SIG-M5 treated with dmso at 0.1 percent for 504 hours (cell line): ENCODE measurements around the gene NDUFS7.

Experiments used
- DNase-seq: peaks from one replicate; lab custom pipeline; 2025; ENCODE audit not compliant: unreplicated experiment; lab: John Stamatoyannopoulos, UW

Gene NDUFS7

GRCh38 chr19:1383312-1384084 lies at the start of gene NDUFS7:
Gene NDUFS7, plus strand, starts transcription at chr19:1383907. Its CDS starts 20 bp downstream, at chr19:1383927.
- peak; percentile 83 for DNase-seq

DNA sequence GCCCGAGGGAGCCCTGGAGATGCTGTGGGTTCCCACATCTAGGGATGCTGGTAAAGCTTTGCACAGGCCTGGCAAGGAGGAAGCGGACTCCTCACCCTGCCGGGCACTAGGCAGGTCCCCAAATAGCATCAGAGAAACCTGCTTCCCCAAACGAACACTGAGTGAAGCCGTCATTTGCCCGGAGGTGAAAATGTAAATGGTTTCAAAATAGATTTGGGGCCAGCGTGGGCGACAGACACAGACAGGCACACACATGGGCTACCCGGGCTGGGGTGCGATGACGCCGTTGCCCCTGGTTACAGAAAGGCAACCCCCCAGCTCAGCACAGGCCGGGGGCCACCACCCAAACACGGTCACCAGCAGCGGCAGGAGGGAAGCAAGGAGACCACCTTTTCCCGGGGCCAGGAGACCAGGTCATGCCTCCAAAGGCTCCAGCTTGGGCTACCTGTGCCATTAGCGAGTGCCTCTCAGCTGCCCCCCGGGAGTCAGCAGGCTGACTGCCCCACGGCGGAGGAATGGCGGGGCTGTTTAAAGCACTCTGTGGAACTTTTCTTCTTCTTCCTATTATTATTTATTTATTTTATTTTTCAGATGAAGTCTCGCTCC lies 47.5 kb upstream of the NDUFS7 start:
- DNase-seq: no peak

DNA sequence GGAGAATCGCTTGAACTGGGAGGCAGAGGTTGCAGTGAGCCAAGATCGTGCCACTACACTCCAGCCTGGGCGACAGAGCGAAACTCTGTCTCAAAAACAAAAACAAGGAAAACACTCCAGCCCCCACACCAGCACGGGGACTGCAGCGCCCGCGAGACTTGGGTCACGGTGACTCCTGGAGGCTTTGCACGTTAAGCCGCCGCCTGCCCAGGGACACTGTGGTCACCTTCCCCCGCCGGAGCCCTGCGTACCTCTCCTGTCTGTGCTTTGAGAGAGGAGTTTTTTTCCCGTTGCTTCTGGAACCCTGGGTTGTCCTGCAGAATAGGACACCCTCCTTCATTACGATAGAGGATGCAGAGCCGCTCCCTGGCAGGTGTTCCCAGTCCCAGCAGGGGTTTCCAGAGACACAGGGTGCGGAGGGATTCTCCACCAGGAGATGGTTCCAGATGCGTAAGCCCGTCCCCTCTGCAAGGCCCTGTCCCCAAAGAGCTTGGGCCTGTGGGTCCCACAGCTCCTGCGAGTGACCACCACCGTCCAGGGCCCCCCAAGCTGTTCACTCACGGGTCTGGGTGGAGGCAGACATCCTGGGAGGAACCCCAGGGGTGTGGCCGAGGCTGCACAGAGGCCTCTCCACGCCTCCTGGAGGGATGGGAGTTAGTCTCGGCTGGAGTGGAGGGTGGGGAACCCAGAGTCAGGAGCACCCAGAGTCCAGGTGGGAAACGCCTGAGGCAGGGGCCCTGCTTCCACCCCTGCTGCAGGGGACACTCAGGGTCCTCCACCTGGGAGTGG lies 42.8 kb upstream of the NDUFS7 start:
- DNase-seq: no peak

DNA sequence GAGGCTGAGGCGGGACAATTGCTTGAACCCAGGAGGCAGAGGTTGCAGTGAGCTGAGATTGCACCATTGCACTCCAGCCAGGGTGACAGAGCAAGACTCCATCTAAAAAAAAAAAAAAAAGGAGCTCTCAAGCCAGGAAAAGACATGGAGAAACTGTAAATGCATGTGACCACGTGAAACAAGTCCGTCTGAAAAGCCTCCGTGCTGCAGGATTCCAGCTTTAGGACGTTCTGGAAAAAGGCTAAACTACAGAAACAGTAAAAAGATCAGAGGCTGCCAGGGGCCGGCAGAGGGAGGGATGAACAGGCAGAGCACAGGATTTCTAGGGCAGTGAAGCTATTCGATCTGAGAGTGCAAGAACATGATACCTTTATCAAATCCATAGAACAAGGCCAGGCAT lies 40.7 kb upstream of the NDUFS7 start:
- no peak for DNase-seq

GRCh38 chr19:1349211-1349610 lies 34.5 kb upstream of the NDUFS7 start:
- no peak for DNase-seq

DNA sequence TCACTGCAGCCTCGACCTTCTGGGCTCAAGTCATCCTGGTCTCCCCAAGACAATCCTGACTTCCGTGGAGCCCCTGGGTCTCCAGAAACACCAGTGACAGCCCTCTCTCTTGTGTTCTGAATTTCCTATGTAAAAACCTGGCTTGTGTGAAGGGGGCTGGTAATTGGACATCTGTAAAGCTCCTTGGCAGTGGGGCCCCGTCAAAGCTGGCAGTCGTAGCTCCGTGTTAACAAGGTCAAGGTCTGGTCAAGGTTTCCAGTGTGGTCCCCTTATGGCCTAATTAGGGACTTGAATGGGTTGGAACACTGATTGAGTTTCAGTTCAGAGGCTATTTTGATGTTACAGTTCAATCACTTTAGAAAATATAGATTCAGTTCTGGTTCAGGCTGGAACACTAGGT lies 32.8 kb upstream of the NDUFS7 start:
- DNase-seq: no peak

DNA sequence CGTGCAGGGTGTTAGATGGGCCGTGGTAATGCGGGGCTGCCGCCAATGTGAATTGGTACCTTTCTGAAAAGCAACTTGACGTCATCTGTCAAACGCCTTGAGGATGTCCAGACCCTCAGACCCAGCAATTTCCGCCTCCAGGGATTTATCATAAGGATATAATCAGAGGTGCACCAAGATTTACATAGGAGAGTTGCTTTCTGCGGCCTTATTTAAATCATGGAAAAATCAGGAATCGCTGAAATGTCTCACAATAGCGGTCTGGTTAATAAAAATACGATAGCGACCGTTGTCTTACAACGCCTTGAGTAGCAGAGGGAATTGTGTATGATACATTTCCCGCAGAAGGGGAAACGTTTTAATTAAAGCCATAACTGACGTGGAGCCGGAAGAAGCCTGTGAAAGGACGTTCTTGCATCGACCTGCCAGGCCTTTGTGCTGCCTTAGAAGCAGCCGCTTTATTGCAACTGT lies 32.3 kb upstream of the NDUFS7 start:
- no peak for DNase-seq

- DNase-seq: no peak
These were observed 30.6 kb upstream of the NDUFS7 start for GRCh38 chr19:1353144-1353543.

GRCh38 chr19:1354970-1355567 lies 28.6 kb upstream of the NDUFS7 start:
- no peak for DNase-seq

DNA sequence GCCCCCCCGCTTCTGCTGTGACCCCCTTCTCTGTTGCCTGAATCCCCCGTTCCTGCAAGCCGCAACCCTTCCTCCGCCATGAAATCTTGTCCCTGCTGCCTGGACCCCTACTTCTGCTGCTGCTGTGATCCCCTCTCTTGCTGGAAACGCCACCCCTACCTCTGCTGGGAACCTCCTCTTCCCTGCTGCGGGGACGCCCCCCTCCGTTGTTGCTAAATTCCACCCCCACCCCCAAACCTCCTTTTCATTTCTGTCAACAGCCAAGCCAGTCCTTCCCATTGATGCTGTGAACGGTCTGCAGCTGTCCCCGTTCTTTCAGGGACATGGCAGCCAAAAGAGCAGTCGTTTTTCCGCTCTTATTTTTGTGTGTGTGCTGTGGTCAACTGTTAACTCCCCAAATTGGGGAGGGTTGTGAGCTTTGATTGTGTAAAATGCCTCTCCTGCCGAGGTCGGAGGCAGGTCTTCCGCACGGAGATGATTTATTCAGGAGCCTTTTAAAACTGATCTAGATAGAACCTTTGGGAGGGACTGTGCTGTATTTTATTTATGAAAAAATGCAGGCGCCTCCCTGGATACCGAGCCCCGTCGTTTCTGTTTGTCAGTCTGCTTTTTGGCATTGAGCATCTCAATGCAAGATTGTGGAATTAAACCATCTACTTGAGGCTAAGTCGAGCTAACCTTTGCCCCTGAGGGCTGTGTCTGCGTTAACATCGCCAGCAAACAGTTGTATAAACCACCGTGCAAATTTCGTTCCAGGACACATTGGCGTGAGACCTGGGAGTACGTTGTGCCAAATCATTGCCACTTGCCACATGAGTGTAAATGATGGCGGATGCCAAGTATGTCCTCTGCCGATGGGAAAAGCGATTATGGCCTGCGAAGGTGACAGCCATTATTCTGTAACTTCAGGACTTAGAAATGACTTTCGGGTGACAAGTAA lies 27.9 kb upstream of the NDUFS7 start:
- DNase-seq: peak; percentile 42

DNA sequence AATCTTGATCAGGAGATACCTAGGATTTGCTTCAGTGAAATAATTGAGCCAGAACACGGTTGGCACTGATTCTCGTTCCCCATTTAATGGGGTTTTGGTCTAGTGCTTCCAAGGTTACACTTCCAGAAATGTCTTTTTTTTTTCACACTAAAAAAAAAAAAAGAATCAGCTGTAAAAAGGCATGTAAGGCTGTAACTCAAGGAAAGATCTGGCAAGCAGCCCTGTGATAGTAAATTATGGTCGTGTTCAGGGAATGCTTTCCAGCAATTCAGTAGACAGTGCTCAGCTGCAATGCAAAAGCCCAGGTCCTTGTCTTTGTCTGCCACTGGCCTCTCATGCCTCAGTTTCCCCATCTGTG lies 27.2 kb upstream of the NDUFS7 start:
- no peak for DNase-seq

DNA sequence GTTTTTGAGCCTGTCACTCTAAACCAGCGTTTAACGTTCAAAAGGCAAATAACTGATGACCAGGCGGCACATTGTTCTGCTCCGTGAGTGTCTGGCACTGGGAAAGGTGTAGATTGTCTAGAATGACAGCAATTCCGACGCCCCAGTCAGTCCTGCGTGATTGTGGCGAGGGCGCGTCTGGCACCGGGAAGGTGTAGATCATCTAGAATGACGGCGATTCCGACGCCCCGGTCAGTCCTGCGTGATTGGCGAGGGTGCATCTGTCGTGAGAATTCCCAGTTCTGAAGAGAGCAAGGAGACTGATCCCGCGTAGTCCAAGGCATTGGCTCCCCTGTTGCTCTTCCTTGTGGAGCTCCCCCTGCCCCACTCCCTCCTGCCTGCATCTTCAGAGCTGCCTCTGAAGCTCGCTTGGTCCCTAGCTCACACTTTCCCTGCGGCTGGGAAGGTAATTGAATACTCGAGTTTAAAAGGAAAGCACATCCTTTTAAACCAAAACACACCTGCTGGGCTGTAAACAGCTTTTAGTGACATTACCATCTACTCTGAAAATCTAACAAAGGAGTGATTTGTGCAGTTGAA lies 26.1 kb upstream of the NDUFS7 start:
- no peak for DNase-seq

DNA sequence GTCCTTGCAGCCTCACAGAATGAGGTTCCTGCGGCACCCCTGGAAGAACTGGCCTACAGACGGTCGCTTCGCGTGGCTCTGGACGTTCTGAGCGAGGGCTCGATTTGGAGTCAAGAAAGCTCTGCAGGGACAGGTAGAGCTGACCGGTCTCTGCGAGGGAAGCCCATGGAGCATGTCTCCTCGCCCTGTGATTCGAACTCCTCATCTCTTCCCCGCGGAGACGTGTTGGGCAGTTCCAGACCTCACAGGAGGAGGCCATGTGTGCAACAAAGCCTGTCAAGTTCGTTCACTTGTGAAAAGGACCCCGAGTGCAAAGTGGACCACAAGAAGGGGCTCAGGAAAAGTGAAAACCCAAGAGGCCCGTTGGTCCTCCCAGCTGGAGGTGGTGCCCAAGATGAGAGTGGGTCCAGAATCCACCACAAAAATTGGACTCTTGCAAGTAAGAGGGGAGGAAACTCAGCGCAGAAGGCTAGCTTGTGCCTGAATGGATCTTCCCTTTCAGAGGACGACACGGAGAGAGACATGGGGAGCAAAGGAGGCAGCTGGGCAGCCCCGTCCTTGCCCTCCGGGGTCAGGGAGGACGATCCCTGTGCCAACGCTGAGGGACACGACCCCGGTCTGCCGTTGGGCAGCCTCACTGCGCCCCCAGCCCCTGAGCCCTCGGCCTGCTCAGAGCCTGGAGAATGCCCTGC lies 23.4 kb upstream of the NDUFS7 start:
- no peak for DNase-seq

- DNase-seq: no peak
These were observed 22.8 kb upstream of the NDUFS7 start for GRCh38 chr19:1360818-1361461.

GRCh38 chr19:1361601-1362386 lies 21.9 kb upstream of the NDUFS7 start:
- no peak for DNase-seq

DNA sequence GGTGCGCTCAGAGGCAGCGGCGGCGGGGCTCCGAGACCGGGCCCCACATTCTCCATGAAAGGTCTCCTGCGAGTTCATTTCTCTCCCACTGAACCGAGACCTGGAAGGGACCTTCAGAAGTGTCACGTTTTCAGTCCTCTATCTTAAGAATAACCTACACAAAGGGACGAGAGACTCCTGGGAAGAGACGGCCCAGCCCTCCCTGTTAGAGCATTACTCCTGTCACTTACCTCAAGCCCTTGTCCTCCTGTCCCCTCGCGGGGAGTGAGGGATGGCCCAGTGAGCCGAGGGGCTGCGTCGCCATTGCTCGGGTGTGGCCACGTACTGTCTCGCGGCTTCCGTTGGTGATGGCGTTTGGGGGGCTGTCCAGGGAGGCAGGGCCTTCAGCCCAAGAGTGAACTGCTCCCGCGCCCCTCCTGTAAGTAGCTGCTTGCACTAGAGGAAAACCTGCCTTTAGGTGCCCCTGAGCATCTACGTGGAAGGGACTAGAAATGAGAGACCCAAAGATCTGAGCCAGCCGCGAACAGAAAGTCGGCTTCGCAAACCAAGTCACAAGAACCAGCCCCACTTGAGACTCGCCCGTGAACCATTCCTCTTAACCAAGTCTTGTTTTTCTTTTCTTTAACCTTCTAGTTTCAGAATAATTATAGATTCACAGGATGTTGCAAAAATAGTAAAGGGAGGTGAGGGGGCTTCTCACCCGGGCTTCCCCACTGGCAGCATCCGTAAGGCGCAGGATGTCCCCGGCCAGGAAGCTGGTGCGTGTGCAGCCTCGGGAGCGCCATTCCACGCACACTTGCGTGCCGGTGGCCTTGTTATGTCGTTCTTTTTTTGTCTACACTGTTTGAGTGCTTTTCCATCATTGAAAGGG lies 21.1 kb upstream of the NDUFS7 start:
- no peak for DNase-seq

DNA sequence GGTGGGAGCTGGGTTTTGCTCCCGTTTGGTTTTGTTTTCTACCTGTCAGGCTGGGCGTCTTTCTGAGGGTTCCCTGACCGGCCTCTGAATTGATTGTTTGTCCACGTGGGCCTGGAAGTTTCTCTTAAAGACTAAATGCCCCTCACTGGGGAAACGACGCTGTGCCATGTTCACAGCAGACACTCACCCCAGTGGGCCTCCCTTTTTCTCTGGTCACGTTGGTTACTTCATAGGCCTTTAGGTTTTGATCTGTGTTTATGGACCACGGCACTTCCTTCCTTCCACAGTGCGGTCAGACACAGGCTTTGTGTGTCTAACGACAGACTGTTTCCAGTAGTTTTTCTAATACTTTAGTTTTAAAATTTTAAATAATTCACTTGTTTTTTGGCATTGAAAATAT lies 20.1 kb upstream of the NDUFS7 start:
- DNase-seq: no peak
